Smooth muscle cell (in vitro differentiated cells): Measurements from ENCODE around the gene GPATCH4. TPM values are rescaled to one million over a fixed set of nuclear protein-coding genes. Genes with fewer than 3 reads are reported as not detected.
"Not testable (repeated sequence)": the region's sequence is repeated elsewhere in the genome, so short reads cannot be mapped to it uniquely, and the experiment has no call there.

Source experiments
- DNase-seq: peaks from one replicate; lab custom pipeline; 2025; ENCODE audit not compliant: unreplicated experiment; lab: John Stamatoyannopoulos, UW
- H2AFZ ChIP-seq: fragments of 200-600 bp; sonication (generic); 2 replicates; pipeline ENCODE4 v1.6.0; 2016; ENCODE audit warnings: antibody characterized with exemption, low read depth, mild to moderate bottlenecking
- H3F3A ChIP-seq: fragments of 200-600 bp; sonication (generic); 2 replicates; pipeline ENCODE4 v1.6.0; 2017; ENCODE audit warnings: antibody characterized with exemption, low read depth
- H3K27ac ChIP-seq: fragments of 200-600 bp; sonication (generic); 2 replicates; pipeline ENCODE4 v1.5.1; 2016; ENCODE audit warnings: low read depth, mild to moderate bottlenecking
- H3K27me3 ChIP-seq: fragments of 200-600 bp; sonication (generic); 2 replicates; pipeline ENCODE4 v1.6.1; 2016; ENCODE audit warnings: low read depth, mild to moderate bottlenecking
- H3K36me3 ChIP-seq: fragments of 200-600 bp; sonication (generic); 2 replicates; pipeline ENCODE4 v1.5.1; 2016; ENCODE audit warnings: low read depth
- H3K4me1 ChIP-seq: fragments of 200-600 bp; sonication (generic); 2 replicates; pipeline ENCODE4 v1.5.1; 2016; ENCODE audit warnings: low read depth
- H3K4me2 ChIP-seq: fragments of 200-600 bp; sonication (generic); 2 replicates; pipeline ENCODE4 v1.6.0; 2016; ENCODE audit warnings: mild to moderate bottlenecking
- H3K4me3 ChIP-seq: fragments of 200-600 bp; sonication (generic); 2 replicates; pipeline ENCODE4 v1.5.1; 2016; ENCODE audit warnings: mild to moderate bottlenecking
- H3K79me2 ChIP-seq: fragments of 200-600 bp; sonication (generic); 2 replicates; pipeline ENCODE4 v1.6.0; 2016; ENCODE audit warnings: low read depth, mild to moderate bottlenecking
- H3K9ac ChIP-seq: fragments of 200-600 bp; sonication (generic); 2 replicates; pipeline ENCODE4 v1.6.0; 2016; ENCODE audit warnings: low read depth
- H3K9me3 ChIP-seq: fragments of 200-600 bp; sonication (generic); replicated peaks from 2 replicates; pipeline ENCODE4 v1.5.1; 2016; ENCODE audit warnings: low read depth
- H4K20me1 ChIP-seq: fragments of 200-600 bp; sonication (generic); 2 replicates; pipeline ENCODE4 v1.6.0; 2016; ENCODE audit warnings: low read depth
- CTCF ChIP-seq: fragments of 200-600 bp; sonication (generic); IDR thresholded peaks from 2 replicates; pipeline ENCODE4 v1.5.1; 2017; ENCODE audit warnings: borderline replicate concordance, mild to moderate bottlenecking, antibody characterized with exemption; ENCODE audit not compliant: insufficient read depth, poor library complexity, severe bottlenecking
- WGBS: methylation state at CpG from one replicate; pipeline ENCODE4 v1.1.7; 2016; ENCODE audit warnings: low lambda C conversion rate; 5-methylcytosine and 5-hydroxymethylcytosine counted together
- polyA plus RNA-seq: library from polyadenylated mRNA; unstranded; fragments of >200 nt; fragmentation: Nextera tagmentation; extraction: Ambion mirVana; gene quantifications from 2 replicates; pipeline ENCODE4 v1.2.1, GENCODE V29; 2016
- total RNA-seq: library from RNA; depleted of rRNA; stranded (reverse); fragments of >200 nt; gene quantifications from 2 replicates; pipeline ENCODE4 v1.2.3, GENCODE V29; 2014

Gene GPATCH4
- total and polyA plus RNA-seq, 2 experiments from 2014 or later = 11.9 to 19.9 TPM

DNA sequence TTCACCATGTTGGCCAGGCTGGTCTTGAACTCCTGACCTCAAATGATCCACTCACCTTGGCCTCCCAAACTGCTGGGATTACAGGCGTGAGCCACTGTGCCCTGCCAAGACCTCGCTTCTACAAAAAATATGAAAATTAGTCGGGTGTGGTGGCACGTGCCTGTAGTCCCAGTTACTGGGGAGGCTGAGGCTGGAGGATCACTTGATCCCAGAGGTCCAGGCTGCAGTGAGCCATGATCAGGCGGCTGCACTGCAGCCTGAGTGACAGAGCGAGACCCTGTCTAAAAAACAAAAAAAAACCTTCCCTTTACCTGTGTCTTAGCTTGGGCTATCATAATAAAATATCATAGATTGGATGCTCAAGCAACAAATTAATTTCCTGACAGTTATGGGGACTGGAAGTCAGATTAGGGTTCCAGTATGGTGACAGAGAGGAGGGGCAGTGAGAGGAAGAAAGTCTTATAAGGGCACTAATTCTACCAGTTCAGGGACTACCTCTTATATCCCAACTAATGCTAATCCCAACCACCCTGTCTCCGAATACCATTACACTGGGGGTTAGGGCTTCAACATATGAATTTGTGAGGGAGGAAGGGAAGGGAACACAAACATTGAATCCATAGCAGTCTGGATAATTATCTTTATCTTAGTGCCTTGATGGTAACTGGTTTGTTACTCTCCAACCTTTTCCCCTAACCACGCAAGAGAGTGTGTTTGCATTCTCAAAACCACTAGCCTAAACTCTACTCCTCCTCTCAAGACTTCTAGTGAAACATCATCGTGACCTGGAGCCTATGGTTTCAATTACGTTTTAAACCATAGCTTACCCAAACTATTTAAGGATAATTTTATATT lies 10.7 kb downstream of the GPATCH4 start:
- no peak for DNase-seq
- Histone ChIP-seq H2AFZ (peak overlapping the region; percentile 100), H3K9me3 (no peaks in the 10 kb centered on the region), H3K4me2 (peak overlapping the region; percentile 95), H3K27me3 (no peaks in the 10 kb centered on the region), H3K4me3 (peak overlapping the region; percentile 91), H3K36me3 (no peaks in the 10 kb centered on the region), H3K4me1 (peaks cover 11% of the 10 kb centered on the region), H3K9ac (no peak overlapping the region), H3K27ac (peak overlapping the region; percentile 32), H4K20me1 (no peaks in the 10 kb centered on the region), H3F3A (peaks cover 4% of the 10 kb centered on the region), H3K79me2 (no peaks in the 10 kb centered on the region)
- TF ChIP-seq CTCF = no peak
- 86% methylated on average over 10 of the region's 10 CpGs for WGBS

GRCh38 chr1:156589546-156589945 lies 11.7 kb downstream of the GPATCH4 start:
- Histone ChIP-seq H3K27ac (no peak overlapping the region), H3K4me2 (no peak overlapping the region), H3K4me1 (peaks cover 11% of the 10 kb centered on the region), H2AFZ (no peak overlapping the region), H3K27me3 (no peaks in the 10 kb centered on the region), H3K9ac (no peak overlapping the region), H4K20me1 (no peaks in the 10 kb centered on the region), H3K79me2 (no peaks in the 10 kb centered on the region), H3F3A (peaks cover 4% of the 10 kb centered on the region), H3K4me3 (no peak overlapping the region), H3K36me3 (no peaks in the 10 kb centered on the region), H3K9me3 (no peaks in the 10 kb centered on the region)
- DNase-seq = no peak
- 85% methylated on average over 4 of the region's 5 CpGs for WGBS
- TF ChIP-seq CTCF = no peak

DNA sequence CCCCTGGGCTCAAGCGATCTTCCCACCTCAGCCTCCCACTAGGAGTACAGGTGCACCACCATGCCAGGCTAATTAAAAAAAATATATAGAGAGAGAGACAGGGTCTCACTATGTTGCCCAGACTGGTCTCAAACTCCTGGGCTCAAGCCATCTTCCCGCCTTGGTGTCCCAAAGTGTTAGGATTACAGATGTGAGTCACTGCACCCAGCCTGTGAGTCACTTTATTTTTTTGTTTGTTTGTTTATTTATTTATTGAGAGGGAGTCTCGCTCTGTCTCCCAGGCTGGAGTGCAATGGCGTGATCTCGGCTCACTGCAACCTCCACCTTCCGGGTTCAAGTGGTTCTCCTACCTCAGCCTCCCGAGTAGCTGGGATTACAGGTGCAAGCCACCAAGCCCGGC lies 13.4 kb downstream of the GPATCH4 start:
- peaks cover 11% of the 10 kb centered on the region for H3K4me1 ChIP-seq
- H3K4me2 ChIP-seq, H3K4me3 ChIP-seq, H3K9me3 ChIP-seq, H2AFZ ChIP-seq, H3K9ac ChIP-seq, H3K27me3 ChIP-seq, DNase-seq, H3K79me2 ChIP-seq, H4K20me1 ChIP-seq, H3K36me3 ChIP-seq, H3F3A ChIP-seq, H3K27ac ChIP-seq: not testable (repeated sequence)
- 72% methylated on average over 8 of the region's 8 CpGs for WGBS

DNA sequence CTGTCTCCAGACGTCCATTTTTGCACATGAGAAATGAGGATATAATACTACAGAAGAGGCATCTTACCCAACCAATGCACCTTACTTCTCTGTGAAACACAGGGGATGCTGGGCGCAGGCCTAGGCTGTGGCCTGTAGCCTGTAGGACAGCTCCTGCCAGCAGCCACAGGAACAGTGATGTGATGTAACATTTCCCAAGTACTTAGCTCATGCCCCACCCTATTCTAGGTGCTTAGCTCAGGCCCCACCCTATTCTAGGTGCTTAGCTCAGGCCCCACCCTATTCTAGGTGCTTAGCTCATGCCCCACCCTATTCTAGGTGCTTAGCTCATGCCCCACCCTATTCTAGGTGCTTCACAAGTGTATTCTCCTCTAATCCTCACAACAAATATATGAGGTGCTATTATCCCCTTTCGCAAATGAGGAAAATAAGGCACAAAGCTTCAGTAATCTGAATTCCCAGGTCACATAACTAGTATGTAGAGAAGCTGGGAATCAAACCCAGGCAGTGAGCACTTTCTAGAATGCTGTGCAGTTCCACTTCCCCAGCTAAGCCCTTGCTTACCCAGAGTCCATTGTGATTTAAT lies 14.3 kb downstream of the GPATCH4 start:
- no peaks in the 10 kb centered on the region for H4K20me1 ChIP-seq
- H3K4me2 ChIP-seq = no peak overlapping the region
- H3K79me2 ChIP-seq = no peaks in the 10 kb centered on the region
- no peak for DNase-seq
- H2AFZ ChIP-seq = no peak overlapping the region
- no peaks in the 10 kb centered on the region for H3K27me3 ChIP-seq
- no peaks in the 10 kb centered on the region for H3K9me3 ChIP-seq
- peaks cover 6% of the 10 kb centered on the region for H3K4me1 ChIP-seq
- 92% methylated on average over 3 of the region's 3 CpGs for WGBS
- H3K27ac ChIP-seq = no peak overlapping the region
- H3K36me3 ChIP-seq = no peaks in the 10 kb centered on the region
- H3F3A ChIP-seq = no peaks in the 10 kb centered on the region
- no peak overlapping the region for H3K9ac ChIP-seq
- no peak for TF ChIP-seq CTCF
- no peak overlapping the region for H3K4me3 ChIP-seq
